Ammon's horn (tissue), 1 donor: Measurements from ENCODE around the gene C9orf78.

Source experiments
- DNase-seq: peaks from one replicate; pipeline ENCODE4 v3.0.0-alpha.2; 2016; ENCODE audit warnings: low spot score

C9orf78 gene

GRCh38 chr9:129839324-129840023 is 4.4 kb upstream of the C9orf78 start:
- no peak for DNase-seq

GRCh38 chr9:129838707-129839259 is 3.7 kb upstream of the C9orf78 start:
- DNase-seq: no peak

GRCh38 chr9:129836311-129837007 is 1.4 kb upstream of the C9orf78 start:
- DNase-seq: no peak

GRCh38 chr9:129835860-129836223 is 767 bp upstream of the C9orf78 start:
- DNase-seq: no peak

GRCh38 chr9:129834489-129835127 is 467 bp downstream of the C9orf78 start:
- no peak for DNase-seq

GRCh38 chr9:129832982-129833381 is 2.1 kb downstream of the C9orf78 start:
- no peak for DNase-seq

GRCh38 chr9:129828969-129829368 is 6.1 kb downstream of the C9orf78 start:
- no peak for DNase-seq

- DNase-seq: no peak
Measured at GRCh38 chr9:129828051-129828450, 7.0 kb downstream of the C9orf78 start.

GRCh38 chr9:129826759-129827158 is 8.3 kb downstream of the C9orf78 start:
- DNase-seq: no peak

GRCh38 chr9:129826344-129826743 is 8.7 kb downstream of the C9orf78 start:
- DNase-seq: no peak

- DNase-seq: peak; percentile 95
Measured at GRCh38 chr9:129823935-129824601, 11.0 kb downstream of the C9orf78 start, which contains the start of gene TOR1A. Gene TOR1A, minus strand, starts transcription at chr9:129824136. Its CDS starts 51 bp downstream, at chr9:129824085.

- no peak for DNase-seq
Measured at GRCh38 chr9:129823542-129823934, 11.5 kb downstream of the C9orf78 start.

GRCh38 chr9:129822898-129823541 is 12.1 kb downstream of the C9orf78 start:
- DNase-seq: no peak

GRCh38 chr9:129816501-129817435 is 18.3 kb downstream of the C9orf78 start:
- DNase-seq: no peak

- DNase-seq: no peak
Measured at GRCh38 chr9:129815278-129815677, 19.8 kb downstream of the C9orf78 start.

- DNase-seq: no peak
Measured at GRCh38 chr9:129814432-129815223, 20.4 kb downstream of the C9orf78 start.

GRCh38 chr9:129813661-129814060 is 21.4 kb downstream of the C9orf78 start:
- DNase-seq: no peak

GRCh38 chr9:129812385-129812784 is 22.7 kb downstream of the C9orf78 start:
- no peak for DNase-seq

- DNase-seq: no peak
Measured at GRCh38 chr9:129811967-129812363, 23.1 kb downstream of the C9orf78 start.

- DNase-seq: no peak
Measured at GRCh38 chr9:129810788-129811187, 24.3 kb downstream of the C9orf78 start.
